ENCODE results near the gene SMTN. TPM values are rescaled to one million over a fixed set of nuclear protein-coding genes. Genes with fewer than 3 reads are reported as not detected.

SMTN gene
- total and polyA plus RNA-seq, 9 of the 15 experiments (the other 6 are each of a cell fraction or from before 2014, with no cell fraction given), result 2.5 to 41.1 (median 16.1) TPM

DNA sequence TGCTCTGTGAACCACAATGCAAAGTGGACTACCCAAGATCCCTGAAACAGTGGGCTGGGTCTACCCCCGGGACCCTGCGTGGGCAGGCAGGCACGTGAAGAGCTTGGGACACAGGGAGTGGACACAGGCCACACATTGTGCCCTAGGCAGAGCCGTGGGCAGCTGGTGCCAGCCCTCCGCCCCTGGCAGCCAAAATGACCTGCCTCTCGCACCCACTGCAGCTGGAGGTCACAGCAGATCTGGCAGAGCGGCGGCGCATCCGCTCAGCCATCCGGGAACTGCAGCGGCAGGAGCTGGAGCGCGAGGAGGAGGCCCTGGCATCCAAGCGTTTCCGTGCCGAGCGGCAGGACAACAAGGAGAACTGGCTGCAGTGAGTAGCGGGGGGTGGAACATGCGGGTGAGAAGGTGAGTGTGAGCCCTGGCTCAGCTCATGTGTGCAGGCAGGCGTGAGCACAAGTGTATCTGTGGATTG lies 6.7 kb downstream of the SMTN start:
- no TSS peak for BruUV-seq (replicated peaks)
- no peak overlapping the region; a peak in 1 of 4 replicates for H3K9ac ChIP-seq (ENCODE audit: insufficient read depth in 1 of 2, low read depth in 2 of 2, low read length in 2 of 2)
- no peak overlapping the region for H3K4me2 ChIP-seq (ENCODE audit: insufficient read depth, low read length)
- WGBS (ENCODE audit: insufficient coverage, low coverage, missing lambda C conversion rate), result 87% methylated on average over 7 of the region's 21 CpGs
- DNase-seq (ENCODE audit: extremely low read depth in 1 of 4, low spot score in 3 of 4), result no peak
- ChIA-PET CTCF (ENCODE audit: low intra/inter-chr PET ratio) (interaction anchor here (4.0 kb wide), 1 partner anchor 140 kb away, joined by 21 read pairs; no protein-coding TSS in a partner anchor), POLR2A (interaction anchor here (0.6 kb wide), 1 partner anchor 175 kb away, joined by 3 read pairs; no protein-coding TSS in a partner anchor)
- H2AFZ ChIP-seq (ENCODE audit: low read depth, low read length), result no peak overlapping the region
- H3K9me3 ChIP-seq (replicated peaks; ENCODE audit: control insufficient read depth, insufficient read depth, low read depth, low read length), result no peaks in the 10 kb centered on the region
- H4K20me1 ChIP-seq (replicated peaks; ENCODE audit: control insufficient read depth, insufficient read depth, low read length), result no peaks in the 10 kb centered on the region
- H3K36me3 ChIP-seq (ENCODE audit: control insufficient read depth, insufficient read depth, low read length), result peaks cover 31% of the 10 kb centered on the region; the same call in 2 of the 3 replicates
- intact Hi-C loops (cut with micrococcal nuclease) (no loop called here), in situ Hi-C loops (cut with MboI) (loop anchor here (5.0 to 10.0 kb wide), 2 partner anchors 135 to 323 kb away; no protein-coding TSS in a partner anchor)
- H3K4me3 ChIP-seq, result no peak overlapping the region
- H3K4me1 ChIP-seq (replicated peaks in 1 of 2; ENCODE audit: control insufficient read depth in 2 of 2, insufficient read depth in 2 of 2, low read length in 2 of 2), result peaks cover 25 to 64% of the 10 kb centered on the region in 2 experiments; a peak in 4 of 5 replicates
- no peak for ATAC-seq
- no peaks in the 10 kb centered on the region for H3K27me3 ChIP-seq (ENCODE audit: control insufficient read depth in 2 of 2, insufficient read depth in 2 of 2, low read length in 2 of 2)
- no peak overlapping the region for H3K27ac ChIP-seq (ENCODE audit: extremely low read depth, low read depth, low read length)
- no peak for FAIRE-seq
- H3K79me2 ChIP-seq (ENCODE audit: control insufficient read depth, insufficient read depth, low read length), result peaks cover 19% of the 10 kb centered on the region
- peaks cover 5% of the 10 kb centered on the region for H3K9me1 ChIP-seq (ENCODE audit: control insufficient read depth, insufficient read depth, low read length)
- TF ChIP-seq ZNF398 (CRISPR knock-in tag; IDR thresholded peaks at IDR 0.05) (no peak), CHD1 (IDR thresholded peaks at IDR 0.05; ENCODE audit: low read length) (no peak), AFF1 (IDR thresholded peaks at IDR 0.05; ENCODE audit: low read depth in 1 of 2, partially characterized antibody in 2 of 2) (no peak), DLX4 (CRISPR knock-in tag; IDR thresholded peaks at IDR 0.05) (no peak), TARDBP (IDR thresholded peaks at IDR 0.05) (no peak), IRF2 (CRISPR knock-in tag; IDR thresholded peaks at IDR 0.05) (no peak), ZBTB17 (CRISPR knock-in tag; IDR thresholded peaks at IDR 0.05) (no peak), CCAR2 (IDR thresholded peaks at IDR 0.05; ENCODE audit: low read depth, low read length) (no peak), NFIX (CRISPR knock-in tag; IDR thresholded peaks at IDR 0.05; ENCODE audit: low read depth) (no peak)
- TF ChIP-seq, protein P1, sequence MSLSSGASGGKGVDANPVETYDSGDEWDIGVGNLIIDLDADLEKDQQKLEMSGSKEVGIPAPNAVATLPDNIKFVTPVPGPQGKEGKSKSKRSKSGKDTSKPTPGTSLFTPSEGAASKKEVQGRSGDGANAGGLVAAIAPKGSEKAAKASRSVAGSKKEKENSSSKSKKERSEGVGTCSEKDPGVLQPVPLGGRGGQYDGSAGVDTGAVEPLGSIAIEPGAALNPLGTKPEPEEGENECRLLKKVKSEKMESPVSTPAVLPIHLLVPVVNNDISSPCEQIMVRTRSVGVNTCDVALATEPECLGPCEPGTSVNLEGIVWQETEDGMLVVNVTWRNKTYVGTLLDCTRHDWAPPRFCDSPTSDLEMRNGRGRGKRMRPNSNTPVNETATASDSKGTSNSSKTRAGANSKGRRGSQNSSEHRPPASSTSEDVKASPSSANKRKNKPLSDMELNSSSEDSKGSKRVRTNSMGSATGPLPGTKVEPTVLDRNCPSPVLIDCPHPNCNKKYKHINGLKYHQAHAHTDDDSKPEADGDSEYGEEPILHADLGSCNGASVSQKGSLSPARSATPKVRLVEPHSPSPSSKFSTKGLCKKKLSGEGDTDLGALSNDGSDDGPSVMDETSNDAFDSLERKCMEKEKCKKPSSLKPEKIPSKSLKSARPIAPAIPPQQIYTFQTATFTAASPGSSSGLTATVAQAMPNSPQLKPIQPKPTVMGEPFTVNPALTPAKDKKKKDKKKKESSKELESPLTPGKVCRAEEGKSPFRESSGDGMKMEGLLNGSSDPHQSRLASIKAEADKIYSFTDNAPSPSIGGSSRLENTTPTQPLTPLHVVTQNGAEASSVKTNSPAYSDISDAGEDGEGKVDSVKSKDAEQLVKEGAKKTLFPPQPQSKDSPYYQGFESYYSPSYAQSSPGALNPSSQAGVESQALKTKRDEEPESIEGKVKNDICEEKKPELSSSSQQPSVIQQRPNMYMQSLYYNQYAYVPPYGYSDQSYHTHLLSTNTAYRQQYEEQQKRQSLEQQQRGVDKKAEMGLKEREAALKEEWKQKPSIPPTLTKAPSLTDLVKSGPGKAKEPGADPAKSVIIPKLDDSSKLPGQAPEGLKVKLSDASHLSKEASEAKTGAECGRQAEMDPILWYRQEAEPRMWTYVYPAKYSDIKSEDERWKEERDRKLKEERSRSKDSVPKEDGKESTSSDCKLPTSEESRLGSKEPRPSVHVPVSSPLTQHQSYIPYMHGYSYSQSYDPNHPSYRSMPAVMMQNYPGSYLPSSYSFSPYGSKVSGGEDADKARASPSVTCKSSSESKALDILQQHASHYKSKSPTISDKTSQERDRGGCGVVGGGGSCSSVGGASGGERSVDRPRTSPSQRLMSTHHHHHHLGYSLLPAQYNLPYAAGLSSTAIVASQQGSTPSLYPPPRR (CRISPR knock-in tag; IDR thresholded peaks at IDR 0.05; ENCODE audit: borderline replicate concordance), result no peak

All from K562 (cell line).